ENCODE results near the gene MAP7.
"Not testable (repeated sequence)": the region's sequence is repeated elsewhere in the genome, so short reads cannot be mapped to it uniquely, and the experiment has no call there.

MAP7 gene

GRCh38 chr6:136412410-136412809 is 137.8 kb downstream of the MAP7 start:
- DNase-seq, result no peak
- in situ Hi-C loops (cut with HindIII; ENCODE audit: low pct_ligation_motif_present, low pct_unique_long_range_greater_than_20kb, low sequenced_read_pairs), result no loop called here

DNA sequence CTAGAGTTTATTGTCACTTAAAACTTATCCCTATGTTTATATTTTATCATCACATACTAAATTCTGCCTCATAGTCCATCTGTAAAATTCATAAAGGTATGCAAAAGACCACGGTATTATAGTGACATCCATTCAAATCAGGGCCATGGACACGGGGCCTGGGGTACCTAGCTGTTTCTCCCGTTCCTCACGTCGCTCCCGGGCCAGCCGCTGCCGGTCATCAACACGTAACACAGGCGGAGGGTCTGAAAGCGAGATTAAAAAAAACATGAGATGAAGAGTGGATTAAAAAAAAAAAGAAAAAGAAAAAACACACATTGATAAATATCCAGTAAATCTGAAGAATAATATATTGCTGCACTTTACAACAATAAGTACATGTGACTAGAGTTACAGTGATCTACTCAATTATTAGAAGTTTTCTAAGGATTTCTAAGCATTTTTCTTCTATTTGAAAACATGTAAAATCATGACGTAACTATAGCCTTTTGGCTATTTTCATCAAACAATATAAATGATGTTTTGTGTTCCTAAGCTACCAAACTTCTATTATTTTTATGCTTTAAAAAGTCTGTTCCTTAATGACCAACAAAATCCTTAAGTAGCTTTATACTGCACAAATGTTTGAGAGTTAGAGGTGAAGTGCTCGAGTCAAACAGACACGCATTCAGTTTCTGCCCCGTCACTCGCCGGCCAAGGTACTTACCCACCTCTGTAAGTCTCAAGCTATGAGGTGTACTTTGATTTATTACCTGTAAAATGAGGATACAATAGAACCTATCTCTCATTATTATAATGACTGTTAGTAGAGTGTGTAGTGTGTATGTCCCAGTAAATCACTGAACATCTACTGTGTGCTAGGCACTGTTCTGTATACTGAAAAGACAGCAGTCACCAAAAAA is 138.5 kb downstream of the MAP7 start:
- DNase-seq, result no peak
- in situ Hi-C loops (cut with HindIII; ENCODE audit: low pct_ligation_motif_present, low pct_unique_long_range_greater_than_20kb, low sequenced_read_pairs), result no loop called here

GRCh38 chr6:136411025-136411325 is 139.2 kb downstream of the MAP7 start:
- DNase-seq, result no peak
- in situ Hi-C loops (cut with HindIII; ENCODE audit: low pct_ligation_motif_present, low pct_unique_long_range_greater_than_20kb, low sequenced_read_pairs), result no loop called here

DNA sequence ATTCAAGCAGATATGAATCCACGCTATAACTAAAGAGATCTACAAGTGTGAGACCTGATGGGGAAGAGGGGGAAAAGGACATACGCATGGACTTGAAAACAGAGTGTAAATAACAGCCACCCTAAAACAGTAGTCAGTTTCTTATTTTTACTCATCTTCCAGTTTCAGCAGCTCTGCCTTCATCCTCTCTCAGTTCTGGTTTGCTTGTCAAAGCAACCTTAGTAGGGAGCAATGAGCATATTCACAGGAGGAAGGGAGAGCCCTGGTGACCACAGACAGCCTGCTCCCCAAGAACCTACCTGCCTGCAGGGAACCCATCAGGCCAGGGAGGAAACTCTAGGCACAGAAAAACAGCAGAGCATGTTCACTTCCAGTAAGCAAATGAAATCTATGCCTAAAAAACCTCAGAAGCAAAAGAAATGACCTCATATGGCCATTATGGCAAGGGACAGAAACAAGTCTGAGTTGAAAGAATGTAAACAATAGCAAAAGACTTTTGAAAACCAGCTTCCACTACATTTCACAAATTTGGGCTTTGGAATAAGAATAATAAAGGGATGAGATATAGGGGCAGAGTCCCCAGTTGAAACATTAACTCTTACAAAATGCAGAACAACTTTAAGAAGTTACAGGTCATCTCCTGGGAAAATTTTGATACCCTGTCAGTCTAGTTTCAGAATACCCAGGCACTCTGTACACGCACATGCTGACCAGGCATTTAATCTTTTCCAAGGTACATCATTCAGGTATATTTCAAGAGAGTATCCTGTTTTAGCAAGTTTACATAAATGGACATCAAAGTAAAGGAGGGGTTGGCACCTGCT is 139.8 kb downstream of the MAP7 start:
- DNase-seq, result no peak
- in situ Hi-C loops (cut with HindIII; ENCODE audit: low pct_ligation_motif_present, low pct_unique_long_range_greater_than_20kb, low sequenced_read_pairs), result no loop called here

- no peak for DNase-seq
- in situ Hi-C loops (cut with HindIII; ENCODE audit: low pct_ligation_motif_present, low pct_unique_long_range_greater_than_20kb, low sequenced_read_pairs), result no loop called here
Measured at GRCh38 chr6:136409597-136409996, 140.6 kb downstream of the MAP7 start.

GRCh38 chr6:136408204-136408603 is 142.0 kb downstream of the MAP7 start:
- no peak for DNase-seq
- in situ Hi-C loops (cut with HindIII; ENCODE audit: low pct_ligation_motif_present, low pct_unique_long_range_greater_than_20kb, low sequenced_read_pairs), result no loop called here

- in situ Hi-C loops (cut with HindIII; ENCODE audit: low pct_ligation_motif_present, low pct_unique_long_range_greater_than_20kb, low sequenced_read_pairs), result no loop called here
Measured at GRCh38 chr6:136405420-136406029, 144.7 kb downstream of the MAP7 start.

DNA sequence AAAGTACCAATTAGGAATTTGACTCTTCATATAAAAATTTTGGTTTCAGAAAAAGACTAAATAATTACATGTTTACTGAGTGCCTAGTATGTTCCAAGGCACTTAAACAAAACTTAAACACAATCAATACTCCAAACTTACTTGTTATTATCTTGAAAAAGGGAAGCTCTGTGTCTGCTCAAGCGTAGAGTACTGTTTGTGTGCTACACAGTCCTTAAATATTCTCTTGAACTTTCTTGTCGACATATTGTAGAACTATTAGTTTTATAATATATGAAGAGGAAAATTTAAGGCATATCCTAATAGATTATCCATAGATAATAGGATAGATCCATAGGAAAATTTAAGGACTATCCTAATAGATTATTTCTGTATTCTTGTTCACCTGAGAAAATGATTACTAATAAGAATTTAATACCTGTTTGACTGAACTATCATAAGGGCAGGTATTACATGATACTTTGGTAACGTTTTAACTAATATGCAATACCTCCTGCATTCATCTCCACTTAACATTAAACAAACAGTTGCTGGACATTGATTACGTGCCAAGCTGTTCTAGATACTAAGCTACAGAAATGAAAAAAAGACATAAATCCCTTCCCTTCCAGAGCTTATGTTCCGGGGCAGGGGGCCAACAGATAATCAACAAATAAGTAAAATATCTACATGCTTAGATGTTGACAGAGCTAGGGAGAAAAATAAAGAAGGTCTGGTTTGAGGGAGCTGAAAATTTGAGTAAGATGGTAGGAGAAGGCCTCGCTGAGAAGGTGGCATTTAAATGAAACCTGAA is 145.4 kb downstream of the MAP7 start:
- DNase-seq, result no peak
- in situ Hi-C loops (cut with HindIII; ENCODE audit: low pct_ligation_motif_present, low pct_unique_long_range_greater_than_20kb, low sequenced_read_pairs), result no loop called here

More at GRCh38 chr6:136405420-136406029, 144.7 kb downstream of the MAP7 start:
- DNase-seq, result no peak

DNA sequence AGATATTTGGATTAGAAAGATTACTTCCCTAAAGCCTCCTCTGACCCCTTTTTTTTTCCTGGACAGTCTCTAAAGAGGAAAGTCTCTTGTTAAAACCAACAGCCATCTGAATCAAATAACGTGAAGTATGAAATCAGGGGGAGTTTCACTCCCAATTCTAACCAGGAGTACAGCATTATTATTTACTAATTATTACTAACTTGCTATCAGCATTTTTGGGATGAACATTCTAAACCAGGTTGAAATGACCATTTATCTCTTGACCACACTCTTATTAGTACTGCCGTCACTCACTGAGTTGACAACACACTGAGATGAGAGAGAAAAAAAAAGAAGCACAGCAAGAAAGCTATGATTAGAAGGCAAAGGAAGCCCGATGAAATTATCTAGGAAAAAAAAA is 146.2 kb downstream of the MAP7 start:
- in situ Hi-C loops (cut with HindIII; ENCODE audit: low pct_ligation_motif_present, low pct_unique_long_range_greater_than_20kb, low sequenced_read_pairs), result no loop called here
- DNase-seq, result no peak

- peak; percentile 58 for DNase-seq
Measured at GRCh38 chr6:136403110-136403980, 146.9 kb downstream of the MAP7 start.

GRCh38 chr6:136401749-136402148 is 148.5 kb downstream of the MAP7 start:
- peak; percentile 20 for DNase-seq

More at GRCh38 chr6:136403110-136403980, 146.9 kb downstream of the MAP7 start:
- in situ Hi-C loops (cut with HindIII; ENCODE audit: low pct_ligation_motif_present, low pct_unique_long_range_greater_than_20kb, low sequenced_read_pairs), result no loop called here

DNA sequence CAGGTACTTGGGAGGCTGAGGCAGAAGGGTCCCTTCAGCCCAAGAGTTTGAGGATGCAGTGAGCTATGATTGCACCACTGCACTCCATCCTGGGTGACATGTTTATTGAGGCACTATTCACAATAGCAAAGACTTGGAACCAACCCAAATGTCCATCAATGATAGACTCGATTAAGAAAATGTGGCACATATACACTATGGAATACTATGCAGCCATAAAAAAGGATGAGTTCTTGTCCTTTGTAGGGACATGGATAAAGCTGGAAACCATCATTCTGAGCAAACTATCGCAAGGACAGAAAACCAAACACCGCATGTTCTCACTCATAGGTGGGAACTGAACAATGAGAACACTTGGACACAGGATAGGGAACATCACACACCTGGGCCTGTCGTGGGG is 149.0 kb downstream of the MAP7 start:
- in situ Hi-C loops (cut with HindIII; ENCODE audit: low pct_ligation_motif_present, low pct_unique_long_range_greater_than_20kb, low sequenced_read_pairs); DNase-seq: not testable (repeated sequence)

More at GRCh38 chr6:136401749-136402148, 148.5 kb downstream of the MAP7 start:
- in situ Hi-C loops (cut with HindIII; ENCODE audit: low pct_ligation_motif_present, low pct_unique_long_range_greater_than_20kb, low sequenced_read_pairs), result no loop called here

GRCh38 chr6:136398453-136398852 is 151.8 kb downstream of the MAP7 start:
- DNase-seq, result no peak
- in situ Hi-C loops (cut with HindIII; ENCODE audit: low pct_ligation_motif_present, low pct_unique_long_range_greater_than_20kb, low sequenced_read_pairs), result no loop called here

DNA sequence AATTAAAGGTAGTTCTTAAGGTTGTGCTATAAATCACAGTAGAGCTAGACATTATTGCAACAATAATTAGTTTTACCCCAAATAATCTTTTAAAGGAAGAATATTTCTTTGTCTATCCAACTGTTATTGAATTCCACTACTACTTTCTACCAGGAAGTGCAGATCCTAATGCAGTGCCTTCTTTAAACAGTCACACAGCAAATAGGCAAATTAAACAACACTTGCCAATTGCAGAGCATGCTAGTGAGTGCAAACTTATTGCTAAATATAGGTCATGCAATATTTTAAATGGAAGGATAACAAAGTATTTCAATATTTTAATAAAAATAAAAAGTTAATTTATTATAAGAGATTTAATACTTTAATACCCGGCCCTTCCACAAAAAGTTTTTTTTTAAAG is 153.3 kb downstream of the MAP7 start:
- DNase-seq, result no peak
- in situ Hi-C loops (cut with HindIII; ENCODE audit: low pct_ligation_motif_present, low pct_unique_long_range_greater_than_20kb, low sequenced_read_pairs), result no loop called here

- in situ Hi-C loops (cut with HindIII; ENCODE audit: low pct_ligation_motif_present, low pct_unique_long_range_greater_than_20kb, low sequenced_read_pairs); DNase-seq: not testable (repeated sequence)
Measured at GRCh38 chr6:136390959-136391358, 159.3 kb downstream of the MAP7 start.

- in situ Hi-C loops (cut with HindIII; ENCODE audit: low pct_ligation_motif_present, low pct_unique_long_range_greater_than_20kb, low sequenced_read_pairs), result no loop called here
Measured at GRCh38 chr6:136387316-136387715, 162.9 kb downstream of the MAP7 start.

DNA sequence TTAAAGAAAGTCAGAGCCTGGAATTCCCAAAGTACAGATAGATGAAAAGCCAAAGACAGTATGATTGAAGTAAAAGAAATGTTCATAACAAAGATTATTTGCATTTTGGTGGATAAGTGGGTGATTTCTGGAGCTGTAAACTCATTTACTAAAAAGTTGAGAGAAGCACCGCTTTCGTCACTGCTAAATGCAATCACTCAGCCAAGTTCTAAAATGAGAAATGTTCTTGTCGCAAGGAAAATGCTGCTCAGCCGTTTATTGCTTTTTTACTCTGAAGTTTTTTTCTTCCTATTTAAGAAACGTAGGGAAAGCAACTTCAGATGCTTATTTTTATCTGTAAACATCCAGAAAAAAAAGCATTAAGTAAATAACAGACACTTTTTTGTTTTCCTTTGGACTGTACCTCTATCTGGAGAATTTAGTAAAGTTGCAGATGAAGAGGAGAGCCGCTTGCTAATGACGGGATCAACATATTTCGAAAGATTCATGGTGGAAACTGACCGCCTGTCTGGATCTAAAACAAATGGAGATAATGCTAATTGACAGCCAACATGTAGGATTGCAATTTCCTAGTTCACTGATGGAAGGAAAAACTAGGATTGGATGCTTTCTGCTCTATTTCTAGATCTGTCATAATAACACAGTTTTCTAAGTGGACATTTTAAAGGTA is 166.8 kb downstream of the MAP7 start:
- in situ Hi-C loops (cut with HindIII; ENCODE audit: low pct_ligation_motif_present, low pct_unique_long_range_greater_than_20kb, low sequenced_read_pairs), result no loop called here
- DNase-seq, result no peak

More at GRCh38 chr6:136387316-136387715, 162.9 kb downstream of the MAP7 start:
- no peak for DNase-seq
